Measurements from ENCODE around the gene PARL. TPM values are rescaled to one million over a fixed set of nuclear protein-coding genes. Genes with fewer than 3 reads are reported as not detected.
"Not testable (repeated sequence)": the region's sequence is repeated elsewhere in the genome, so short reads cannot be mapped to it uniquely, and the experiment has no call there.

PARL gene
- polyA plus RNA-seq, 3 donors = 51.0 to 59.8 (median 51.4) TPM

- no peak for DNase-seq (ENCODE audit: extremely low read depth in 1 of 11, low read depth in 9 of 11, low spot score in 4 of 11)
Measured at GRCh38 chr3:183879243-183879642, 5.4 kb downstream of the PARL start.

DNA sequence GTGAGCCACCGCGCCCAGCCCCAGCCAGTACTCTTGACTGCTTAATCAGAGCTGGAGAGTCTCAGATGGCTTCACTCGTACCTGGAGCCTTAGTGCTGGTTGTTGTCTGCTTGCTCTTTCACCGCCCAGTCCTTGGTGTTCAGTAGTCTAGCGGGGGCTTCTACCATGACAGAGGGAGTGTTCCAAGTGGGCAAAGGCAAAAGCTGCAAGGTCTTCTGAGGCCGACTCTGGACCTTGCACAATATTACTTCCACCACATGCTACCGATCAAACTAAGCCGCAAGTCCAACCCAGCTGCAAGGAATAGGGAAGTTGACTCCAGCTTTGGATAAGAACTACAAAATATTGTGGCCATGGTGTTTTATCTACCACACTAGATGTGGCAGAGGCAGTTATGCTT lies 6.6 kb downstream of the PARL start:
- DNase-seq (ENCODE audit: extremely low read depth in 1 of 11, low read depth in 9 of 11, low spot score in 4 of 11) = no peak

GRCh38 chr3:183877227-183877626 lies 7.5 kb downstream of the PARL start:
- DNase-seq (ENCODE audit: extremely low read depth in 1 of 11, low read depth in 9 of 11, low spot score in 4 of 11) = not testable (repeated sequence)

GRCh38 chr3:183875411-183875810 lies 9.3 kb downstream of the PARL start:
- no peak for DNase-seq (ENCODE audit: extremely low read depth in 1 of 11, low read depth in 9 of 11, low spot score in 4 of 11)

GRCh38 chr3:183873914-183874313 lies 10.8 kb downstream of the PARL start:
- DNase-seq (ENCODE audit: extremely low read depth in 1 of 11, low read depth in 9 of 11, low spot score in 4 of 11) = no peak

DNA sequence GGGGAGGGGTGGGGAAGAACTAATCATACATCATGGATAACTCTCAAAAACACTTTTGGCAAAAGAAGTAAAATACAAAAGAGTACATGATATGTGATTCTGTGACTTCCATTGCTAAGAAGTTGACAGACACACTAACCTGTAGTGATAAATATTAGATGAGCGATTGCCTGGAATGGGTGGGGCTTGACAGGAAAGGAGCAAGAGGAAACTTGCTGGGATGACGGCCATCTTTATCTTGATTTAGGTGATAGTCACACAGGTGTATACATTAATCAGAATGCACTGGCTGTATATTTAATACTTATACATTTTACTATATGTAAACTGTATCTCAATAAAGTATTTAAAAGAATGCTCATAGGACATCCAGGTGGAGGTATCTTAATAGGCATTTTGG lies 13.1 kb downstream of the PARL start:
- DNase-seq (ENCODE audit: extremely low read depth in 1 of 11, low read depth in 9 of 11, low spot score in 4 of 11) = no peak

DNA sequence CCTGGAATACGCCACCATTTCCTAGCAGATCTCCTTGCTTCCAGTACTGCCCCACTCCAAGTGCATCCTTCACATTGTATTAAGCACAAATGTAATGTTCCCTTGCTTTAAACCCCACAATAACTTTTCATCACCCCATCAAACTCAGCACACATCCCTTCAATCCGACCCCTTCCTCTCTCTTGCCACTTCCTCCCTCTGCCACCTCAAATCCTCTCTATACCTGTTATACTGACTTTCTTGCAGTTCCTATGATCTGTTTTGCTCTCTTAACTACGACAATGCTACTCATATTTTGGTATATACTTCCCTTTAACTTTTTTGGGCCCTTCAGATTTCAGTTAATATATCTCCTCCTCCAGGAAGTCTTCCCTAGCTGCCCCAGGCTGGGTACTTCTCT lies 14.1 kb downstream of the PARL start:
- DNase-seq (ENCODE audit: extremely low read depth in 1 of 11, low read depth in 9 of 11, low spot score in 4 of 11) = no peak

DNA sequence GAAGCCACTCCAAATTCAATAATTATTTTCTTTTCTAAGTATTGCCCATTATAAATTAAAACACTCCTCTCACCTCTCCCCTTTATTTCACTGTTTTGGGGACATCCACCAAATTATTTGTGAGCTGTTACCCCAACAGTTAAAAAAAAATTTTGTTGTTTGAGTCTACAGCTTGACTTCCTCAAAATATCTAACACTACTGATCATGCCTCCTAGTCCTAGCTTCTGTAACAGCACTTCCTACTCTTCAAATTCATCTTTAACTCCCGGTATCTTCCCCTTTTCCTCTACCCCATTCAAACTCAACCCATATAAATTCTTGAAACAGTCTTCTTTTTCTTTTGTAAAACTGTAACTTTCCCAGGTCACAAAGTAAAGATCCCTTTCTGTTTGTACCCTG lies 15.9 kb downstream of the PARL start:
- no peak for DNase-seq (ENCODE audit: extremely low read depth in 1 of 11, low read depth in 9 of 11, low spot score in 4 of 11)

DNA sequence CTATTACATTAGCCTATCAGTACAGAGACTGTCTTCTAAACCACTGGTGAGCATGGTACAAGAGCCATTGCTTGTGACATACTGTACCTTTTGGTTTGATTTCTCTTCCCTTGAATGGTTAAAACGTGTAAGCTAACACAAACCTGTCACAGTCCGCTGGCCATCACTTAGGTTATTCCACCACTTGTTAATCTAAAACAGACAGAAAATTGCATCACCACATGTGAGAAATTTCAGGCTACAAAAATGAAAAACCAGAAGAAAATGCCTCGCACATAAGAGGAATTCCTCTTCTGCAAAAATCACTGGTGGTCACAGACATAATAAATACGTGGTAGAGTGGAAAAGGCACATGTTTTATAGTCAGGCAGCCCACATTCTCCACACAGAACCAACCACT lies 22.1 kb downstream of the PARL start:
- no peak for DNase-seq (ENCODE audit: extremely low read depth in 1 of 11, low read depth in 9 of 11, low spot score in 4 of 11)

DNA sequence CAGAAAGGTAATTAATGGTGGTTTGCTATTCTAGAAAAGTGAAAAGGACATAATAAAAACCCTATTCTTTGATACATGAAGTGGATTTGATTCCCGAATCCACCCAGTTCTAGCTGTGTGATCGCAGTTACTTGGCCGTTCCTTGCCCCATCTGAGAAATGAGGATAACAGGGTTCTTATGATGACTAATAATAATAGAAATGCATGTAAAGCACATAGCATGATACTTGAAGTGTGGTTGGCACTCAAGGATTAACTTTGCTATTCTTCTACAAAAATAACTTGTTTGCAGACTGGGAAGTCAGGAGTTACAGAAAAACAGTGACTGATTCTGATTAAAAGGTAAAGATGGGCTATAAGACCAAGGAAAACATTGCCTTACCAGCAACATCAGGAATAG lies 26.8 kb downstream of the PARL start:
- no peak for DNase-seq (ENCODE audit: extremely low read depth in 1 of 11, low read depth in 9 of 11, low spot score in 4 of 11)

- DNase-seq (ENCODE audit: extremely low read depth in 1 of 11, low read depth in 9 of 11, low spot score in 4 of 11) = no peak
Measured at GRCh38 chr3:183854318-183855035, 30.2 kb downstream of the PARL start.

DNA sequence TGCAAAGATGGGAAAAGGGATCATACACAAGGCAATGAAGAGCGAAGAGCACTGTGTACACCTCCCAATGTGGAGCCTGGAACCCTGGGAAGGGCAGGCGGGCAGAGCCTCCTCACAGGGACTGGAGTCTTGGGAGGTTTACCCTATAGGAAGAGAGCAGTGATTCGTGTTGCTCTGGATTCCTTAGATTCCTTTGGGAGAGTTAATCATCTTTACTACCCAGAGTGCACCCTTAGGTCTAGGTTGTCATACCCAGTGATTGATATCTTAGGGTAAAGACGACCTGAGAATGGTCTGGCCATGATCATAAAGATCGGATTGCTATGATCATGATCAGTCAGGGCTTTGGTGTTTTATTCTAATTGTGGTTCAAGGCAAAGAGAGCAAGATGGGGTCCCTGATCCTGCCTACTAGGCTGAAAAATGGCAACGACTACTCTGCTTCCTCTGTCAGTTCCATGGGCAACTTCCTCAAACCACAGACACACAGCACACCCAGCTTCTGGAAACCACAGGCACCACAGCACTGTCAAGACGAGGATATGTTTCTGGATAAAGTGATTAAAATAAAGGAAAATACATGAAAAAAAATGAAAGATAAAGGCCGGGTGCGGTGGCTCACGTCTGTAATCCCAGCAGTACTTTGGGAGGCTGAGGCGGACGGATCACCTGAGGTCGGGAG lies 38.9 kb downstream of the PARL start:
- no peak for DNase-seq (ENCODE audit: extremely low read depth in 1 of 11, low read depth in 9 of 11, low spot score in 4 of 11)

- no peak for DNase-seq (ENCODE audit: extremely low read depth in 1 of 11, low read depth in 9 of 11, low spot score in 4 of 11)
Measured at GRCh38 chr3:183845090-183845489, 39.6 kb downstream of the PARL start.

GRCh38 chr3:183844606-183845005 lies 40.1 kb downstream of the PARL start:
- DNase-seq (ENCODE audit: extremely low read depth in 1 of 11, low read depth in 9 of 11, low spot score in 4 of 11) = no peak

DNA sequence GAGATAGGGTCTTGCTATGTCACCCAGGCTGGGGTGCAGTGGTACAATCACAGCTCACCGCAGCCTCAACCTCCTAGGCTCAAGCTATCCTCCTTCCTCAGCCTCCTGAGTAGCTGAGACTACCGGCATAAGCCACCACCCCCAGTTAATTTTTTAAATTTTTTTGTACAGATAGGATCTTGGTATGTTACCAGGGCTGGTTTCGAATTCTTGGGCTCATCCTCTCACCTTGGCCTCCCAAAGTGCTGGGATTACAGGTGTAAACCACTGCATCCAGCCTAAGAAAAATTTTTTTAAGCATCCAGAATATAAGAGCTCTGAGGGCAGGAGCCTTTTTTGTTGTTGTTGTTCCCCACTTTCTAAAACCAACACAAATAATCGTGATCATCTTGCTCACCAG lies 44.9 kb downstream of the PARL start:
- no peak for DNase-seq (ENCODE audit: extremely low read depth in 1 of 11, low read depth in 9 of 11, low spot score in 4 of 11)

DNA sequence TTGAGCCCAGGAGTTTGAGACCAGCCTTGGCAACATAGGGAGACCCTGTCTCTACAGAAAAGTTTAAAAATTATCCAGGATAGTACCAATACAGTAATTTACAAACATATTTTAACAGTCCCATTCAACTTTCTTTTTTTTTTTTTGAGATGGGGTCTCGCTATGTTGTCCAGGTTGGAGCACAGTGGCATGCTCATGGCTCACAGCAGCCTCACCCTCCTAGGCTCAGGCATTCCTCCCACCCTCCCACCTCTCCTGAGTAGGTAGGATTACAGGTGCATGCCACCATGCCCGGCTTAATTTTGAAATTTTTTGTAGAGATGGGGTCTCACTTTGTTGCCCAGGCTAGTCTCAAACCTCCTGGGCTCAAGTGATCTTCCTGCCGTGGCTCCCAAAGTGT lies 46.8 kb downstream of the PARL start:
- no peak for DNase-seq (ENCODE audit: extremely low read depth in 1 of 11, low read depth in 9 of 11, low spot score in 4 of 11)

- DNase-seq (ENCODE audit: extremely low read depth in 1 of 11, low read depth in 9 of 11, low spot score in 4 of 11) = no peak
Measured at GRCh38 chr3:183837390-183837789, 47.3 kb downstream of the PARL start.

GRCh38 chr3:183833516-183833915 lies 51.2 kb downstream of the PARL start:
- DNase-seq (ENCODE audit: extremely low read depth in 1 of 11, low read depth in 9 of 11, low spot score in 4 of 11) = no peak

- DNase-seq (ENCODE audit: extremely low read depth in 1 of 11, low read depth in 9 of 11, low spot score in 4 of 11) = no peak
Measured at GRCh38 chr3:183830187-183830586, 54.5 kb downstream of the PARL start.

DNA sequence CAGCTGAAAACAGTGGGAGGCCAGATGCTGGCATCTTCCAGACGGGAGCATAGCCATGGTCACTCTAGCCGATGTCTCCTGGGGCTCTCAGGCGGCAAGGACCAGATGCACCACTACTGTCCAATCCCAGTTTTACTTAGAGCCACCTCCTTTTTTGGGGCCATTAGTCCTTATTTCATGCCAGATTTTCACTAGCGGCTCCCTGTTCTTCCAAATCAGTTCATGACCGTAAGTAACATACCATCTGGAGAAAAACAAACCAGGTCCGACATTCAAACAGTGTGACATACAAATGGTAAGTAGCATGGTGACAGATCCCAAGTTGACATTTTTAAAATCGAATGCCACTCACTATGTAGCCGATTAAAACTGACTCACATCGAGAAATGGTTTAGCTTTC lies 55.2 kb downstream of the PARL start:
- DNase-seq (ENCODE audit: extremely low read depth in 1 of 11, low read depth in 9 of 11, low spot score in 4 of 11) = no peak

DNA sequence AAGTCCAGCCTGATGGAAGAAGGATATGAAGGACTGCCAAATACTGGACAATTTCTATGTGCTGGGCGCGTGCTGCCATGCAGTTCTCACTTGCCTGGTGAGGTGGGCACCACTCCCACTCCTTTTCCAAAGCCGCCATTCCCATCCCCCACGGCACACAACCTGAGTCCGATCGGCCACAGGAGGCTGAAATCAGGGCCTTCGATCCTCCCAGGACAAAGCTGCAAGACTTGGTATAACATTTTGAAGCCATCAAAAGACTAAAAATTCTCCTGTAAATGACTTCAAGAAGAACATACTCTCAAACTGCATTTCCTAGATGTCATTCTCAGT lies 56.2 kb downstream of the PARL start:
- DNase-seq (ENCODE audit: extremely low read depth in 1 of 11, low read depth in 9 of 11, low spot score in 4 of 11) = no peak

Measured in renal cortex interstitium (tissue), 11 donors.